Endothelial cell of umbilical vein (primary cell): Measurements from ENCODE around the gene APEH. TPM values are rescaled to one million over a fixed set of nuclear protein-coding genes. Genes with fewer than 3 reads are reported as not detected.

ENCODE experiments used
- BruUV-seq: library from RNA; stranded (reverse); fragments of 400-500 nt; replicated peaks from 2 replicates; lab custom pipeline; 2021; lab: Mats Ljungman, UMichigan
- CTCF ChIA-PET: fragments of 300-600, 350-600 bp; sonication (Branson Sonifier 250); formaldehyde crosslinking; loops from one replicate; lab custom pipeline; 2021; ENCODE audit warnings: antibody characterized with exemption, inconsistent platforms; lab: Charles Lee
- POLR2A ChIA-PET: fragments of 300-600, 350-600 bp; sonication (Branson Sonifier 250); formaldehyde crosslinking; loops from one replicate; lab custom pipeline; 2021; ENCODE audit warnings: antibody characterized with exemption, inconsistent platforms; lab: Charles Lee
- DNase-seq: peaks from one replicate; pipeline ENCODE4 v3.0.0-alpha.2; 2011; ENCODE audit warnings: low read depth, low spot score
- FAIRE-seq: peaks from 2 replicates; lab custom pipeline; 2011; peaks lifted over from hg19 to GRCh38; lab: Jason Lieb, UNC
- H2AFZ ChIP-seq: 2 replicates; pipeline ENCODE4 v1.6.0; 2012; ENCODE audit warnings: low read depth, low read length, control low read depth, inconsistent platforms
- H3K27ac ChIP-seq: 2 replicates; pipeline ENCODE4 v1.5.1; 2011; ENCODE audit warnings: low read depth, mild to moderate bottlenecking, control low read depth, low read length, moderate library complexity; ENCODE audit not compliant: insufficient read depth
- H3K27me3 ChIP-seq, 2 experiments: 2 replicates each; pipeline versions ENCODE4 v1.6.0 to v1.6.1; 2011; ENCODE audit warnings: low read length in 2 of 2, mixed read lengths in 1 of 2; ENCODE audit not compliant: control insufficient read depth in 2 of 2, insufficient read depth in 2 of 2
- H3K36me3 ChIP-seq, 2 experiments: 2 replicates in 1 of 2; 3 replicates in 1 of 2; pipeline ENCODE4 v1.5.1; 2011; ENCODE audit warnings: low read length in 2 of 2, mild to moderate bottlenecking in 1 of 2, moderate library complexity in 1 of 2; ENCODE audit not compliant: control insufficient read depth in 2 of 2, insufficient read depth in 2 of 2; ENCODE audit errors: extremely low read depth in 1 of 2
- H3K4me1 ChIP-seq: 3 replicates; pipeline ENCODE4 v1.5.1; 2011; ENCODE audit warnings: mild to moderate bottlenecking, low read length; ENCODE audit not compliant: control insufficient read depth, insufficient read depth; ENCODE audit errors: extremely low read depth
- H3K4me2 ChIP-seq: 2 replicates; pipeline ENCODE4 v1.6.1; 2011; ENCODE audit warnings: low read length, control low read depth, mixed read lengths; ENCODE audit not compliant: insufficient read depth
- H3K4me3 ChIP-seq, 3 experiments: fragments of 200-600 bp in 1 of 3; sonication (generic), shearing (Covaris generic) in 1 of 3; replicated peaks in 1 of 3; 2 replicates each; pipeline ENCODE4 v1.5.1; 2011 to 2016; ENCODE audit warnings: control low read depth in 3 of 3, low read length in 3 of 3, mild to moderate bottlenecking in 2 of 3, inconsistent platforms in 1 of 3, low read depth in 1 of 3, moderate library complexity in 1 of 3; ENCODE audit not compliant: insufficient read depth in 1 of 3
- H3K79me2 ChIP-seq: 2 replicates; pipeline ENCODE4 v1.6.0; 2012; ENCODE audit warnings: low read length, inconsistent platforms; ENCODE audit not compliant: control insufficient read depth, insufficient read depth
- H3K9ac ChIP-seq: replicated peaks from 2 replicates; pipeline ENCODE3; 2011; ENCODE audit warnings: low read length, control low read depth; ENCODE audit not compliant: insufficient read depth; ENCODE audit errors: extremely low read depth
- H3K9me1 ChIP-seq: replicated peaks from 3 replicates; pipeline ENCODE4 v1.6.0; 2011; ENCODE audit warnings: mild to moderate bottlenecking, low read length; ENCODE audit not compliant: control insufficient read depth, insufficient read depth; ENCODE audit errors: extremely low read depth
- H3K9me3 ChIP-seq: replicated peaks from 2 replicates; pipeline ENCODE4 v1.5.1; 2012; ENCODE audit warnings: low read length, inconsistent platforms; ENCODE audit not compliant: control insufficient read depth, insufficient read depth
- H4K20me1 ChIP-seq: replicated peaks from 2 replicates; pipeline ENCODE3; 2011; ENCODE audit warnings: mild to moderate bottlenecking, low read length; ENCODE audit not compliant: control insufficient read depth, insufficient read depth; ENCODE audit errors: extremely low read depth
- EZH2 ChIP-seq: IDR thresholded peaks from 2 replicates; pipeline ENCODE4 v1.6.1; 2012; ENCODE audit warnings: borderline replicate concordance, low read depth, mild to moderate bottlenecking, moderate library complexity, low read length, inconsistent platforms; ENCODE audit not compliant: severe bottlenecking
- FOS ChIP-seq: IDR thresholded peaks from 2 replicates; pipeline ENCODE4 v1.6.1; 2011; ENCODE audit warnings: mild to moderate bottlenecking, low read length, moderate library complexity, borderline replicate concordance; ENCODE audit not compliant: insufficient read depth
- GATA2 ChIP-seq: IDR thresholded peaks from 2 replicates; pipeline ENCODE4 v1.7.0; 2011; ENCODE audit warnings: low read depth, mild to moderate bottlenecking, moderate library complexity, mixed read lengths, low read length; ENCODE audit not compliant: insufficient read length, insufficient read depth
- JUN ChIP-seq: IDR thresholded peaks from 2 replicates; pipeline ENCODE4 v1.6.1; 2011; ENCODE audit warnings: borderline replicate concordance, low read depth; ENCODE audit not compliant: insufficient read length, insufficient read depth
- MYC ChIP-seq: IDR thresholded peaks from one replicate; pipeline ENCODE4 v1.6.1; 2011; ENCODE audit warnings: mild to moderate bottlenecking, low read depth, low read length
- POLR2A ChIP-seq: IDR thresholded peaks from 2 replicates; pipeline ENCODE4 v1.6.1; 2012; ENCODE audit warnings: low read depth, mild to moderate bottlenecking, control low read depth, low read length
- POLR2AphosphoS5 ChIP-seq: IDR thresholded peaks from 2 replicates; pipeline ENCODE4 v1.6.1; 2012; ENCODE audit warnings: low read depth, mild to moderate bottlenecking, control low read depth, low read length, moderate library complexity; ENCODE audit not compliant: insufficient read depth
- dilution Hi-C: fragments of 300-500 bp; cut with MboI; formaldehyde crosslinking; loops from one replicate; pipeline ENCODE4 v1.15.0; 2019; ENCODE audit warnings: low sequenced_read_pairs; ENCODE audit not compliant: extremely low pct_ligation_motif_present
- intact Hi-C: fragments of 100-400 bp; cut with micrococcal nuclease; formaldehyde crosslinking; loops from one replicate; pipeline ENCODE4 v1.10.0; 2022
- polyA plus RNA-seq, 4 experiments: library from polyadenylated mRNA; depleted of rRNA in 3 of 4; stranded (reverse) in 3 of 4; unstranded in 1 of 4; fragments of >200 nt; gene quantifications; 2 replicates each; pipeline versions ENCODE4 v1.2.1 to v1.2.3, GENCODE V29; 2011 to 2012; ENCODE audit warnings: missing spikeins in 1 of 4
- total RNA-seq: library from RNA; stranded (reverse); gene quantifications from 2 replicates; pipeline ENCODE4 v1.2.3, GENCODE V29; 2021
- TF ChIP-seq, protein P1 (sequence below), 2 donors: IDR thresholded peaks; 1 replicate in 1 of 2; 2 replicates in 1 of 2; pipeline ENCODE4 v1.5.1; 2011; ENCODE audit warnings: low read length in 2 of 2, mild to moderate bottlenecking in 2 of 2, moderate library complexity in 2 of 2, control low read depth in 1 of 2, inconsistent platforms in 1 of 2, low read depth in 1 of 2; ENCODE audit not compliant: insufficient read depth in 1 of 2; ENCODE audit errors: extremely low read depth in 1 of 2
- TF ChIP-seq, protein P2 (sequence below): IDR thresholded peaks from 2 replicates; pipeline ENCODE4 v1.6.1; 2011; ENCODE audit not compliant: insufficient read depth, insufficient read length

The APEH gene
- total and polyA plus RNA-seq, 2 donors (not counting 3 experiments of a cell fraction or from before 2014, with no cell fraction given): 68.2 to 74.3 TPM

GRCh38 chr3:49668414-49668797 is 5.7 kb upstream of the APEH start:
- Histone ChIP-seq H3K9me3 (no peaks in the 10 kb centered on the region), H3K9ac (no peak overlapping the region), H3K4me2 (no peak overlapping the region), H3K27me3 (peaks cover 0 to 2% of the 10 kb centered on the region in 2 experiments), H3K4me1 (peaks cover 4% of the 10 kb centered on the region), H3K79me2 (peaks cover 3% of the 10 kb centered on the region), H3K36me3 (no peaks in the 10 kb centered on the region), H3K9me1 (no peaks in the 10 kb centered on the region), H3K27ac (no peak overlapping the region), H3K4me3 (no peak overlapping the region), H2AFZ (no peak overlapping the region), H4K20me1 (no peaks in the 10 kb centered on the region)
- ChIA-PET CTCF (interaction anchor here (0.9 to 5.4 kb wide), 2 partner anchors 122 to 130 kb away, joined by 3 to 293 read pairs; no protein-coding TSS in a partner anchor), POLR2A (no interaction called here)
- dilution Hi-C loops: no loop called here
- FAIRE-seq (no peak), DNase-seq (no peak)
- intact Hi-C loops: no loop called here
- TF ChIP-seq, protein P1, sequence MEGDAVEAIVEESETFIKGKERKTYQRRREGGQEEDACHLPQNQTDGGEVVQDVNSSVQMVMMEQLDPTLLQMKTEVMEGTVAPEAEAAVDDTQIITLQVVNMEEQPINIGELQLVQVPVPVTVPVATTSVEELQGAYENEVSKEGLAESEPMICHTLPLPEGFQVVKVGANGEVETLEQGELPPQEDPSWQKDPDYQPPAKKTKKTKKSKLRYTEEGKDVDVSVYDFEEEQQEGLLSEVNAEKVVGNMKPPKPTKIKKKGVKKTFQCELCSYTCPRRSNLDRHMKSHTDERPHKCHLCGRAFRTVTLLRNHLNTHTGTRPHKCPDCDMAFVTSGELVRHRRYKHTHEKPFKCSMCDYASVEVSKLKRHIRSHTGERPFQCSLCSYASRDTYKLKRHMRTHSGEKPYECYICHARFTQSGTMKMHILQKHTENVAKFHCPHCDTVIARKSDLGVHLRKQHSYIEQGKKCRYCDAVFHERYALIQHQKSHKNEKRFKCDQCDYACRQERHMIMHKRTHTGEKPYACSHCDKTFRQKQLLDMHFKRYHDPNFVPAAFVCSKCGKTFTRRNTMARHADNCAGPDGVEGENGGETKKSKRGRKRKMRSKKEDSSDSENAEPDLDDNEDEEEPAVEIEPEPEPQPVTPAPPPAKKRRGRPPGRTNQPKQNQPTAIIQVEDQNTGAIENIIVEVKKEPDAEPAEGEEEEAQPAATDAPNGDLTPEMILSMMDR (IDR thresholded peaks at IDR 0.05; ENCODE audit: extremely low read depth in 1 of 2, insufficient read depth in 1 of 2, low read depth in 1 of 2, low read length in 2 of 2): no peak
- TF ChIP-seq EZH2 (no peak), POLR2A (no peak), FOS (no peak), POLR2AphosphoS5 (no peak), JUN (no peak), GATA2 (no peak), MYC (no peak)
- TF ChIP-seq, protein P2, sequence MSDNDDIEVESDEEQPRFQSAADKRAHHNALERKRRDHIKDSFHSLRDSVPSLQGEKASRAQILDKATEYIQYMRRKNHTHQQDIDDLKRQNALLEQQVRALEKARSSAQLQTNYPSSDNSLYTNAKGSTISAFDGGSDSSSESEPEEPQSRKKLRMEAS: no peak
- no TSS peak for BruUV-seq
